Esophagus squamous epithelium (tissue), 5 donors: ENCODE data around the gene LRRC18. TPM values are rescaled to one million over a fixed set of nuclear protein-coding genes. Genes with fewer than 3 reads are reported as not detected.

Experiments used
- DNase-seq: peaks from one replicate; lab custom pipeline; 2025; lab: John Stamatoyannopoulos, UW
- H3K27ac ChIP-seq, 4 donors: fragments of 200-600 bp; sonication (generic); one replicate each; pipeline ENCODE4 v1.5.1; 2016 to 2019; ENCODE audit warnings: mild to moderate bottlenecking in 1 of 4
- H3K27me3 ChIP-seq, 4 donors: fragments of 200-600 bp; sonication (generic); 1 replicate in 3 of 4; 2 replicates in 1 of 4; pipeline versions ENCODE4 v1.5.1 to v1.6.0; 2017 to 2021; ENCODE audit warnings: antibody characterized with exemption in 1 of 4
- H3K36me3 ChIP-seq, 3 donors: fragments of 200-600 bp; sonication (generic); one replicate each; pipeline ENCODE4 v1.5.1; 2016 to 2019
- H3K4me1 ChIP-seq, 3 donors: fragments of 200-600 bp; sonication (generic); one replicate each; pipeline ENCODE4 v1.5.1; 2017 to 2019
- H3K4me3 ChIP-seq, 4 donors: fragments of 200-600 bp; sonication (generic); 1 replicate in 3 of 4; 2 replicates in 1 of 4; pipeline ENCODE4 v1.5.1; 2016 to 2019; ENCODE audit warnings: mild to moderate bottlenecking in 2 of 4, moderate library complexity in 1 of 4
- H3K9me3 ChIP-seq, 3 donors: fragments of 200-600 bp; sonication (generic); one replicate each; pipeline ENCODE4 v1.5.1; 2016 to 2019
- CTCF ChIP-seq, 6 experiments: fragments of 450-650 bp in 4 of 6; fragments of 200-600 bp in 2 of 6; sonication (generic) in 2 of 6; IDR thresholded peaks; one replicate each; pipeline ENCODE4 v1.5.1; 2016 to 2019; ENCODE audit warnings: antibody characterized with exemption in 6 of 6, mild to moderate bottlenecking in 4 of 6, moderate library complexity in 4 of 6
- POLR2A ChIP-seq, 4 donors: fragments of 450-650 bp; IDR thresholded peaks; one replicate each; pipeline ENCODE4 v1.6.1; 2017; ENCODE audit warnings: antibody characterized with exemption in 4 of 4, mild to moderate bottlenecking in 4 of 4, moderate library complexity in 3 of 4
- WGBS, 2 donors: methylation state at CpG; one replicate each; pipeline ENCODE4 v1.1.5; 2018; 5-methylcytosine and 5-hydroxymethylcytosine counted together
- intact Hi-C: fragments of 100-400 bp; cut with DNase I; formaldehyde crosslinking; loops from one replicate; pipeline ENCODE4 v1.15.0; 2022
- total RNA-seq, 4 donors: library from RNA; depleted of rRNA; stranded (reverse); fragments of >200 nt; gene quantifications; one replicate each; pipeline ENCODE4 v1.1.0, GENCODE V29; 2016
- donor health status: DM: yes; HTN: yes; CAD: no.

The LRRC18 gene
- total RNA-seq, 4 donors from 2014 or later, result 0.19 TPM; not detected in 3

GRCh38 chr10:48903151-48903550 lies 36.5 kb downstream of the LRRC18 start:
- WGBS, 2 donors, result 29 to 44% methylated on average over 2 of the region's 2 CpGs
- TF ChIP-seq CTCF (IDR thresholded peaks at IDR 0.05) (no peak), POLR2A (IDR thresholded peaks at IDR 0.05) (no peak)
- no peak for DNase-seq

GRCh38 chr10:48902096-48902495 lies 37.5 kb downstream of the LRRC18 start:
- no peaks in the 10 kb centered on the region for H3K36me3 ChIP-seq
- H3K27me3 ChIP-seq, result peaks cover 0 to 10% (median 0%) of the 10 kb centered on the region in 4 donors
- TF ChIP-seq CTCF (IDR thresholded peaks at IDR 0.05) (no peak), POLR2A (IDR thresholded peaks at IDR 0.05) (no peak)
- WGBS, 2 donors, result 92 to 100% methylated on average over 1 to 7 of the region's 7 CpGs
- H3K4me1 ChIP-seq, result peaks cover 0 to 15% (median 0%) of the 10 kb centered on the region in 3 donors
- H3K4me3 ChIP-seq, result no peak overlapping the region
- intact Hi-C loops, result no loop called here
- no peaks in the 10 kb centered on the region for H3K9me3 ChIP-seq
- H3K27ac ChIP-seq, result no peak overlapping the region
- no peak for DNase-seq

More at GRCh38 chr10:48903151-48903550, 36.5 kb downstream of the LRRC18 start:
- Histone ChIP-seq H3K27me3 (peaks cover 0 to 10% (median 0%) of the 10 kb centered on the region in 4 donors), H3K27ac (no peak overlapping the region), H3K36me3 (no peaks in the 10 kb centered on the region), H3K4me3 (no peak overlapping the region), H3K9me3 (no peaks in the 10 kb centered on the region), H3K4me1 (peaks cover 0 to 10% (median 0%) of the 10 kb centered on the region in 3 donors)
- intact Hi-C loops, result no loop called here

- H3K27me3 ChIP-seq, result peaks cover 0 to 10% (median 0%) of the 10 kb centered on the region in 4 donors
- no peaks in the 10 kb centered on the region for H3K9me3 ChIP-seq
- intact Hi-C loops, result no loop called here
- no peak overlapping the region for H3K27ac ChIP-seq
- no peak overlapping the region for H3K4me3 ChIP-seq
- no peak for TF ChIP-seq CTCF (IDR thresholded peaks at IDR 0.05)
- TF ChIP-seq POLR2A (IDR thresholded peaks at IDR 0.05), result no peak
- WGBS, 2 donors, result 53 to 62% methylated on average over 5 of the region's 5 CpGs
- peaks cover 0 to 19% (median 0%) of the 10 kb centered on the region in 3 donors for H3K4me1 ChIP-seq
- no peaks in the 10 kb centered on the region for H3K36me3 ChIP-seq
- no peak for DNase-seq
These were observed 38.3 kb downstream of the LRRC18 start for GRCh38 chr10:48901319-48901718.

- H3K4me3 ChIP-seq, result no peak overlapping the region
- peak overlapping the region in 2 of 4 donors; percentile 26 to 46 for H3K27ac ChIP-seq
- H3K27me3 ChIP-seq, result peaks cover 0 to 9% (median 0%) of the 10 kb centered on the region in 4 donors
- no peaks in the 10 kb centered on the region for H3K36me3 ChIP-seq
- intact Hi-C loops, result no loop called here
- no peaks in the 10 kb centered on the region for H3K9me3 ChIP-seq
- no peak for DNase-seq
- H3K4me1 ChIP-seq, result peaks cover 0 to 22% (median 0%) of the 10 kb centered on the region in 3 donors
- WGBS, 2 donors, result 75 to 77% methylated on average over 2 of the region's 2 CpGs
- TF ChIP-seq CTCF (IDR thresholded peaks at IDR 0.05), result no peak
- no peak for TF ChIP-seq POLR2A (IDR thresholded peaks at IDR 0.05)
These were observed 39.3 kb downstream of the LRRC18 start for GRCh38 chr10:48900371-48900801.

GRCh38 chr10:48899781-48900180 lies 39.9 kb downstream of the LRRC18 start:
- Histone ChIP-seq H3K4me3 (no peak overlapping the region), H3K9me3 (no peaks in the 10 kb centered on the region), H3K36me3 (no peaks in the 10 kb centered on the region), H3K27me3 (peaks cover 0 to 3% (median 0%) of the 10 kb centered on the region in 4 donors), H3K4me1 (peaks cover 0 to 28% (median 4%) of the 10 kb centered on the region in 3 donors), H3K27ac (peak overlapping the region in 1 of 4 donors; percentile 46)
- no peak for DNase-seq
- intact Hi-C loops, result no loop called here
- 89 to 95% methylated on average over 4 to 5 of the region's 8 CpGs for WGBS, 2 donors
- TF ChIP-seq POLR2A (IDR thresholded peaks at IDR 0.05), result no peak
- no peak for TF ChIP-seq CTCF (IDR thresholded peaks at IDR 0.05)
